HG02763 (cell line): ENCODE measurements around the gene REX1BD.
A peak's percentile ranks its signal among the peaks of the same experiment; 100 is the strongest.
"Not testable (repeated sequence)": the region's sequence is repeated elsewhere in the genome, so short reads cannot be mapped to it uniquely, and the experiment has no call there.

Source experiments
- ATAC-seq: cut with Tn5 transposase; IDR thresholded peaks from one replicate; pipeline ENCODE4 v1.9.1; 2021; ENCODE audit warnings: mild to moderate bottlenecking, moderate library complexity; ENCODE audit not compliant: unreplicated experiment

REX1BD gene

GRCh38 chr19:18576383-18576782 lies 12.2 kb upstream of the REX1BD start:
- ATAC-seq: no peak

- no peak for ATAC-seq
These were observed 11.2 kb upstream of the REX1BD start for GRCh38 chr19:18577365-18577914.

DNA sequence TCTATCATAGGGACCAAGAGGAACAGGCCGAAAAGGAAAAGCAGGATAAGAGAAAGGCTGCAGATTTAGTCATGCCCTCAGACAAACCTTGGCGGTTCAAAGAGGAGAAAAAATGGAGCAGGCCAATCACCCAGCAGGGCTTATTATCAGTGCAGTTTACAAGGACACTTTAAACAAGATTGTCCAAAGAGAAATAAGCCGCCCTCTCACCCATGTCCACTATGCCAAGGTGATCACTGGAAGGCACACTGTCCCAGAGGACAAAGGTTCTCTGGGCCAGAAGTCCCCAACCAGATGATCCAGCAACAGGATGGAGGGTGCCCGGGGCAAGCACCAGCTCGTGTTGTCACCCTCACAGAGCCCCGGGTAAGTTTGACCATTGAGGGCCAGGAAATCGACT lies 8.3 kb upstream of the REX1BD start:
- no peak for ATAC-seq

DNA sequence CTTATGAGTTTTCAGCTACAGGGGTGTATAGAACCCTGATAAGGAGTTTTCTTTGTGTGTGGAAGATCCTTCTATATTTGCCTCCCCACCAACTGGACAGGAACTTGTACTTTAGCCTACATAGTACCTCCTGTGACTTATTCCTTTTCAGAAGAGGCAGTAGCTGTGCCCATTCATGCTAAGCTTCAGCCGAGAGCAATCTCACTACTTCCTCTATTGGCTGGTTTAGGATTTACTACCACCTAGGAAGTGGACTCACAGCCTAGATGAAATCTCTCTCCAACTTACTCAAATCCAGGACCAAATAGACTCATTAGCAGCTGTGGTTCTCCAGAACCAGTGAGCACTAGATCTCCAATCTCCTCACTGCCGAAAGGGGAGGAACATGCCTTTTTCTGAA lies 2.3 kb upstream of the REX1BD start:
- ATAC-seq: no peak

DNA sequence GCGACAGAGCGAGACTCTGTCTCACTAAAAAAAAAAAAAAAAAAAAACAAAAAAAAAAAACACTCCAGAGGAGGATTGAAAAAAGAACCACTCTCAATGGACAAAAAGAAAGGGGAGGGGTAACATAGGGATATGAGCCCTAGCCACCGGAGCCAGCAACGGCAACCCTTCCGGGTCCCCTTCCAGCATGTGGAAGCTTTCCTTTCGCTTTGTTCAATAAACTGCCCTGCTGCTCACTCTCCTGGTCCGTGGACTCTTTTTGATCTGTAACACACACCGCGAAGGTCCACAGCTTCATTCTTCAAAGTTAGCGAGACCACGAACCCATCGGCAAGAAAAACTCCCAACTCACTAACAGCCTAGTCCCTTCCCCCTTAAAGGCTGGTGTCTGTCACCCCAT lies 1.0 kb upstream of the REX1BD start:
- ATAC-seq: no peak

- no peak for ATAC-seq
These were observed 512 bp upstream of the REX1BD start for GRCh38 chr19:18587962-18588610.

GRCh38 chr19:18589380-18590272 lies 1.0 kb downstream of the REX1BD start:
- peak; percentile 16 for ATAC-seq

GRCh38 chr19:18590273-18591272 lies 2.0 kb downstream of the REX1BD start:
- no peak for ATAC-seq

GRCh38 chr19:18591735-18592385 lies 3.3 kb downstream of the REX1BD start:
- ATAC-seq: no peak

DNA sequence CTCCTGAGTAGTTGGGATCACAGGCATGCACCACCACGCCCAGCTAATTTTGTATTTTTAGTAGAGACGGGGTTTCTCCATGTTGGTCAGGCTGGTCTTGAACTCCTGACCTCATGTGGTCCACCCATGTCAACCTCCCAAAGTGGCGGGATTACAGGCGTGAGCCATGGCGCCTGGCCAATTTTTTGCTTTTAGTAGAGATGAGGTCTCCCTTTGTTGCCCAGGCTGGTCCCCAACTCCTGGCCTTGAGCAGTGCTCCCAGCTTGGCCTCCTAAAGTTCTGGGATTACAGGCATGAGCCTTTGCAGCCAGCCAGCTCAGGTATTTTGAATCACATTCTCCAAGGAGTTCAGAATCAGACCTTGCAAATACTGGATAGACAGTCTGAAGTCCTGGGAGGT lies 4.1 kb downstream of the REX1BD start:
- ATAC-seq: not testable (repeated sequence)

DNA sequence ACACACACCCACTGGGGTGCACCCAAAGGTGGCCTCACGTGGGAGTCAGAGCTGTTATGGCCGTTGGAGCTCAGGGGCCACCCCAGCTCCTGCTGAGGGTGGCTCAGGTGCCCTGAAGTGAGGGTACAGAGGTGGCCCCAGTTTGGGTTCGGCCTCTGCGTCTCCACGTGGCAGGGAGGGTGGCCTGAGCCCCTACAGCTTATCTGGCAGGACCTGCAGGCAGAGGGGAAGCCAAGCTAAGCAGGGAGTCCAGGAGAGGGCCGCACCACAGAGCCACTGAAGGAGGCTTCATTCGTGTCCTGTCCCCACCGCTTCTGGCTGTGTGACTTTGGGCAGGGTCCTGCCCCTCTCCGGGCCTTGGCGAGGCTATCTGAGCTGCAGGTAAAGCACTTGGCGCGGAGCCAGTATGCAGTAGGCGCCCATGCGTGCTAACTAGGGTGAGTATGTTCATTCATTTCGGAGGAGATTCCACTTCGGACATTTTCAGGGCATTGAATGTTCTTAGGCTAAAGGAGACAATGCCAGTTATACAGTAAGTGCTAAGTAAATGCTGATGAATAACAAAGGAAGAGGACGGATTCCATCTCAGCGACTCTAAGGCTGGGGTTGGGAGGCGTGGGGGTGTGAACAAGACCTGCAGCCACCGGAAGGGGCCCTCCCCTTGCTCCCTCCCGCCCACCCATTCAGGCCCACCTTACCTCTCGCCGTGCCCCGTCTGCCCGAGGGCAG lies 4.9 kb downstream of the REX1BD start:
- ATAC-seq: no peak

DNA sequence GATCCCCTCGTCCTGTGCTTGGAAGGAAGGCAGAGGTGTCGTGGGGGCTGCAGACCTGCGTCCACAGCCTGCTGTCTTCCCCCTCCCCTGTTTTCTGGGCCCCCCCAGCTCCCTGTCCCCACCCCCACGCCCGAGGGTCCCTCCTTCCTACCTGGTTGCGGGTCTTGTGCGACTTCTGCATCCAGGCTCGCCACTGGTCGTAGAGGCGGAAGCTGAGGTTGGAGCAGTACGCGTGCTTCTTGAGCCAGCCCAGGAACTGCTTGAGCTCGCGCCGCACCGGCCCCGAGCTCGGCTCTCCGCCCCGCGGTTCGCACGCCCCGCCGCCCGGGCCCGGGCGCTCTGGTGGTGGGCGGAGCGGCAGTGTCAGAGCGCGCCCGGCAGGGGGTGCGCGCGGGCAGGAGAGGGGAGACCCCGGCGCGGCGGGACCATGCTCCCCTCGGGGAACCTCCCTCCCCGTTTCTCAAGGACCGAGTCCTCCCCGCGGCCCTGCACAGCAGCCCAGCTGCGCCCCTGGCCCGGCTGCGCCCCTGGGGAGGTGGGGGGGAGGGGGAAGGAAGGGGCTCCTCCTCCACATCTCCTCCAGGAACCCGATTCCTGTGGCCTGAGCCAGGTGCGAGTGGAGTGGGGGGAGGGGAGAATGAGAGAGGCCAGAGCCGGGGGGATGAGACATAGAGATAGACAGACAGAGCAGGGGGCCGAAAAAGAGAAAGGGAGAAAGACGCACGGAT lies 5.7 kb downstream of the REX1BD start:
- no peak for ATAC-seq

GRCh38 chr19:18594824-18595373 lies 6.3 kb downstream of the REX1BD start:
- ATAC-seq: no peak

DNA sequence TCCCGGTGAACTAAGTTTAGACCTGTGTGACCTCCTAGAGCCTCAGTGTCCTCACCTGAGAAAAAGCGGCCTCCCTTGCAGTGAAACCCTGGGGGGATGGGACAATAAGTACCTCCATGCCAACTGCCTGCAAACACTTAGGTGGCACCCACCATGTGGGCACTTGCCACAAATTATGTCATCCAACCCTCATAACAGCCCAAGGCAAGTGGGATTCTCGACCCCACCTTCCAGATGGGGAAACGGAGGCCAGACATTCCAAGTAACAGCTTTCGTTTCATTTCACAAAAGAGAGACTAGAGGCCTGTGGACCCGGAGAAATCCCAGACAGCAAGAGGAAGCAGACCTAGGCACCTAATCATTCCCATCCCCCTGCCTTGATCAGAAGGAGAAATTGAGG lies 6.9 kb downstream of the REX1BD start:
- no peak for ATAC-seq

DNA sequence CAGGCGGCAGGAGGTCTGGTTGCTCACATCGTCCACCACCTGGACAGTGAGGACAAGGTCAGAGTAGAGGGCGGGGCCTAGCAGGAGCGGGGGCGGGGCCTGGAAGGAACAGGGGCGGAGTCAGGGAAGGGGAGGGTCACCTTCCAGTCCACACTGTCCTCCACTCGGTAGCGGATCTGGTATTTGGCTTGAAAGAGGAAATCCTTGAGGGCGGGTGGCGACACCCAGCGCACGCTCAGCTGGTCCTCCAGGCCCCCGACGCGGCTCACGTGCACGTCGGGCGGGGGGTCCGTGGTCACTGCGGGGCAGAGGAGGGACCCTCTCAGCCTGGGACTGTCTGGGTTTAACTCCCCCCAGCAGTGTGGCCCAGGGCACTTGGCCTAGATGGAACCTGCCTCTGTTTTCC lies 8.2 kb downstream of the REX1BD start:
- no peak for ATAC-seq

- no peak for ATAC-seq
These were observed 9.4 kb downstream of the REX1BD start for GRCh38 chr19:18597809-18598660.

DNA sequence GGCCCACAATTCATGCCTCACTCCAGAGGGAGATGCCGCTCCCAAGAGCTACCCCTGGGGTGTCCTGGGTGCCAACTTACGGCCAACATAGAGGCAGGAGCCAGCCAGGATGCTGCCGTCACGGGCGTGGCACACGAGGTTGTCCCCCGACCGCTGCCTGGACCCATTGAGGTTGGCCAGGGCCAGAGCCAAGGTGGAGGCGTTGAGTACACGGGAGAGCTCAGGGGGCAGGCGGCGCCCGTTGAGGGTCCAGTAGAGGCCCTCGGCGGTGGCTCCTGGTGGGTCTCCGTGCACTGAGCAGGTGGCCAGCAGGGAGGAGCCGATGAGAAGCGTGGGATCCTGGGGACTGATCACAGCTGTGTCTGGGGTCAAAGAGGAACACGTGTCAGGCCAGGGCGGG lies 10.9 kb downstream of the REX1BD start:
- no peak for ATAC-seq
